A549 treated with CORT108297 at 1 μM for 4 hours (cell line): ENCODE measurements around the gene REV1. TPM values are rescaled to one million over a fixed set of nuclear protein-coding genes. Genes with fewer than 3 reads are reported as not detected.

Experiments used
- total RNA-seq: library from RNA; stranded (reverse); fragments of 200-300 nt; extraction: Qiagen RNA extraction; gene quantifications from 5 replicates; pipeline ENCODE4 v1.2.3, GENCODE V29; 2022

Gene REV1
- 8.8 to 11.9 TPM (median 10.7 TPM) in 5 replicates for total RNA-seq

DNA sequence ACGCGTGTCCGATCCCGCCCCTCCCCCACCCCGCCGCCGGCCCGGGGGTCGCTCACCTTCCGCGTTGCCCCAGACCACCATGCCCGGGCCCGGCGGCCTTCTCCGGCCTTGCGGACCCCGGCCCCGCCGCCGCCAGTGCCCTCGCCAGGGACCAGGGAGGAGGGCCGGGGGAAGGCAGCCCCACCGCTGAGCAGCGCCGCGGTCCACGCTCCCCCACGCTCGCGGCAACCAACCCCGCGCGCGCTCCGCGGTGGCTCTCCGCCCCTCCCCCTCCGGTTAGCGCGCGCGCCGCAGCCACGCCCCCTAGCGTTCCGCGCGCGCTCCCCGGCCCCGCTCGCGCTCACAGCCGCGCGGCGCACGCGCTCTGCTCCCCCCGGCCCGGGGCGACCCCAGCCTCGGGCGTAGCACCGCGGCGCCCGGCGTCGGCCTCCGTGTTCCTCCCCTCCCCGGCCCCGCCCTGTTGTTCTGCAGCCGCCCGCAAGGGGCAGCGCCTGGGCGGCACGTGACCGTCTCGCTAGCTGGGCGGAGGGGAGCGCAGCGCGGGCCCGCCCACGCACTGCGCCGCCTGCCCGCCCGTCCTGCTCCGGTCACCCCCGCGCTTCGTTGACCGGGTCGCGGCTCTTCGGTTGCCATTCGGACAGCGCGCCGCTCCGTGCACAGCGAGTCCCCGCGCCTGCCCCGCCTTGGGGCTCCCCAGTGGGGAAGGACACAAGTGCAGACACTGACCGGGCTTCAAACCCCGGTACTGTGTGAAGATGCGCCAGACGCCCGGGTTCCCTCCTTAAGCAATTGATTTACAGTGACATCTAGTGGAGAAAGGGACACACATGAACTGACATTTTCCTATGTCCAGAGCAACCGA, at the start of gene REV1:
Gene REV1, minus strand, starts transcription at position 257 of the 862 bp plus-strand sequence. CDS start 25,042 bp downstream, outside the sequence.

Other genes with a start within 250 kb of the REV1 start
- gene LYG2, start 234.4 kb downstream of the REV1 start, total RNA-seq, result not detected in 5 replicates
- gene LYG1, start 188.8 kb downstream of the REV1 start, total RNA-seq, result 0.82 to 2.2 TPM (median 1.4 TPM) in 5 replicates
- 37.8 to 55.6 TPM (median 39.8 TPM) in 5 replicates for gene TXNDC9, start 153.7 kb downstream of the REV1 start, total RNA-seq
- 55.0 to 81.0 TPM (median 55.7 TPM) in 5 replicates for gene EIF5B, start 152.6 kb downstream of the REV1 start, total RNA-seq